Natural killer cell (primary cell): Measurements from ENCODE around the gene IQCK. TPM values are rescaled to one million over a fixed set of nuclear protein-coding genes. Genes with fewer than 3 reads are reported as not detected.
"Not testable (repeated sequence)": the region's sequence is repeated elsewhere in the genome, so short reads cannot be mapped to it uniquely, and the experiment has no call there.

Experiments used
- ATAC-seq, 3 donors: fragments of 150-1000 bp in 2 of 3; fragments of 200-7000 bp in 1 of 3; cut with Tn5 transposase; 1 replicate in 1 of 3; 2 replicates in 2 of 3; pipeline ENCODE4 v1.10.0; 2021; ENCODE audit warnings: mild to moderate bottlenecking in 2 of 3, moderate library complexity in 2 of 3
- DNase-seq, 2 donors: peaks; one replicate each; pipeline versions ENCODE4 v3.0.0 to v3.0.0-alpha.2; 2013 to 2021; ENCODE audit warnings: mixed read lengths in 1 of 2
- H3K27ac ChIP-seq: one replicate; pipeline ENCODE4 v1.5.1; 2013; ENCODE audit warnings: mild to moderate bottlenecking, low read length
- H3K27me3 ChIP-seq: one replicate; pipeline ENCODE4 v1.6.1; 2013; ENCODE audit warnings: low read length; ENCODE audit not compliant: control insufficient read depth, insufficient read depth
- H3K36me3 ChIP-seq: one replicate; pipeline ENCODE4 v1.6.1; 2013; ENCODE audit warnings: low read length; ENCODE audit not compliant: control insufficient read depth, insufficient read depth
- H3K4me1 ChIP-seq: one replicate; pipeline ENCODE4 v1.6.1; 2013; ENCODE audit warnings: low read length; ENCODE audit not compliant: control insufficient read depth, insufficient read depth
- H3K4me3 ChIP-seq: one replicate; pipeline ENCODE4 v1.5.1; 2013; ENCODE audit warnings: low read length
- H3K9me3 ChIP-seq: one replicate; pipeline ENCODE4 v1.6.1; 2013; ENCODE audit warnings: low read length; ENCODE audit not compliant: control insufficient read depth, insufficient read depth
- H3K27ac Mint-ChIP-seq, 2 donors: one replicate each; pipeline ENCODE4 v1.8.0; 2022; ENCODE audit warnings: mild to moderate bottlenecking in 2 of 2, mixed read lengths in 2 of 2, moderate library complexity in 1 of 2
- H3K27me3 Mint-ChIP-seq, 2 donors: one replicate each; pipeline ENCODE4 v1.8.0; 2022; ENCODE audit warnings: low read depth in 2 of 2, mixed read lengths in 2 of 2
- H3K36me3 Mint-ChIP-seq: one replicate; pipeline ENCODE4 v1.8.0; 2022; ENCODE audit warnings: mixed read lengths
- H3K4me1 Mint-ChIP-seq, 2 donors: one replicate each; pipeline ENCODE4 v1.8.0; 2022; ENCODE audit warnings: mixed read lengths in 2 of 2
- H3K4me3 Mint-ChIP-seq: one replicate; pipeline ENCODE4 v1.8.0; 2022; ENCODE audit warnings: mild to moderate bottlenecking, moderate library complexity, mixed read lengths
- H3K9me3 Mint-ChIP-seq, 2 donors: one replicate each; pipeline ENCODE4 v1.8.0; 2022; ENCODE audit warnings: mixed read lengths in 2 of 2
- CTCF ChIP-seq: fragments of 200-600 bp; IDR thresholded peaks from one replicate; pipeline ENCODE4 v1.8.0; 2022; ENCODE audit warnings: antibody characterized with exemption
- WGBS: methylation state at CpG from one replicate; pipeline ENCODE4 v1.1.7; 2013; ENCODE audit warnings: missing lambda C conversion rate; ENCODE audit not compliant: insufficient coverage; 5-methylcytosine and 5-hydroxymethylcytosine counted together
- intact Hi-C: fragments of 100-400 bp; cut with micrococcal nuclease; formaldehyde crosslinking; loops from one replicate; pipeline ENCODE4 v1.14.2; 2022
- total RNA-seq, 4 donors: library from RNA; stranded (reverse); fragments of 120-200 nt in 1 of 4; gene quantifications; one replicate each; pipeline versions ENCODE4 v1.2.3 to v1.2.4, GENCODE V29; 2013 to 2022

The IQCK gene
- total RNA-seq, 3 donors from 2014 or later (not counting 1 experiment from before 2014, with no cell fraction given), result 0.38 to 1.8 (median 0.68) TPM

- intact Hi-C loops, result no loop called here
- no peak overlapping the region for H3K27ac ChIP-seq
- H3K4me1 ChIP-seq, result no peaks in the 10 kb centered on the region
- no peak for TF ChIP-seq CTCF
- H3K4me3 ChIP-seq, result no peak overlapping the region
- DNase-seq (no peak), ATAC-seq (no peak)
- Mint-ChIP-seq H3K4me3 (no peak overlapping the region), H3K4me1 (no peaks in the 10 kb centered on the region), H3K27me3 (peaks cover 0 to 3% of the 10 kb centered on the region in 2 donors), H3K9me3 (no peaks in the 10 kb centered on the region), H3K36me3 (no peaks in the 10 kb centered on the region), H3K27ac (no peak overlapping the region)
- no peaks in the 10 kb centered on the region for H3K27me3 ChIP-seq
- 91% methylated on average over 3 of the region's 3 CpGs for WGBS
- H3K9me3 ChIP-seq, result no peaks in the 10 kb centered on the region
- H3K36me3 ChIP-seq, result no peaks in the 10 kb centered on the region
Measured at GRCh38 chr16:19784183-19784736, 66.2 kb downstream of the IQCK start.

- ATAC-seq, result no peak
- WGBS, result 87% methylated on average over 1 of the region's 1 CpG
- no peaks in the 10 kb centered on the region for H3K4me1 Mint-ChIP-seq
Measured at GRCh38 chr16:19785081-19785480, 67.0 kb downstream of the IQCK start.

GRCh38 chr16:19785512-19786130 lies 67.5 kb downstream of the IQCK start:
- Histone ChIP-seq H3K9me3 (no peaks in the 10 kb centered on the region), H3K27ac (no peak overlapping the region), H3K4me3 (no peak overlapping the region), H3K27me3 (no peaks in the 10 kb centered on the region), H3K4me1 (no peaks in the 10 kb centered on the region), H3K36me3 (no peaks in the 10 kb centered on the region)
- no peak for DNase-seq
- WGBS, result 88% methylated on average over 10 of the region's 10 CpGs
- TF ChIP-seq CTCF, result no peak
- no peak overlapping the region for H3K27ac Mint-ChIP-seq
- no peak overlapping the region for H3K4me3 Mint-ChIP-seq
- ATAC-seq, result no peak
- H3K27me3 Mint-ChIP-seq, result peaks cover 0 to 3% of the 10 kb centered on the region in 2 donors
- H3K9me3 Mint-ChIP-seq, result no peaks in the 10 kb centered on the region
- no peaks in the 10 kb centered on the region for H3K4me1 Mint-ChIP-seq
- H3K36me3 Mint-ChIP-seq, result no peaks in the 10 kb centered on the region
- intact Hi-C loops, result no loop called here

More at GRCh38 chr16:19785081-19785480, 67.0 kb downstream of the IQCK start:
- no peak for DNase-seq
- H3K9me3 ChIP-seq, result no peaks in the 10 kb centered on the region
- H3K4me3 ChIP-seq, result no peak overlapping the region
- Mint-ChIP-seq H3K9me3 (no peaks in the 10 kb centered on the region), H3K4me3 (no peak overlapping the region), H3K27ac (no peak overlapping the region), H3K36me3 (no peaks in the 10 kb centered on the region), H3K27me3 (peaks cover 0 to 3% of the 10 kb centered on the region in 2 donors)
- no peak overlapping the region for H3K27ac ChIP-seq
- TF ChIP-seq CTCF, result no peak
- H3K36me3 ChIP-seq, result no peaks in the 10 kb centered on the region
- H3K27me3 ChIP-seq, result no peaks in the 10 kb centered on the region
- no peaks in the 10 kb centered on the region for H3K4me1 ChIP-seq
- intact Hi-C loops, result no loop called here

GRCh38 chr16:19801369-19801768 lies 83.3 kb downstream of the IQCK start:
- H3K4me3 ChIP-seq, H3K27ac Mint-ChIP-seq, H3K9me3 Mint-ChIP-seq, H3K27me3 ChIP-seq, H3K4me1 Mint-ChIP-seq, H3K4me3 Mint-ChIP-seq, H3K27me3 Mint-ChIP-seq, intact Hi-C loops, H3K27ac ChIP-seq, DNase-seq, H3K9me3 ChIP-seq, H3K36me3 Mint-ChIP-seq, ATAC-seq, H3K36me3 ChIP-seq: not testable (repeated sequence)
- WGBS, result no CpG with 5 or more reads among the region's 5 CpGs
- H3K4me1 ChIP-seq, result peaks cover 11% of the 10 kb centered on the region

GRCh38 chr16:19801824-19802223 lies 83.8 kb downstream of the IQCK start:
- H3K36me3 ChIP-seq, DNase-seq, H3K9me3 Mint-ChIP-seq, H3K27ac ChIP-seq, H3K4me1 Mint-ChIP-seq, H3K36me3 Mint-ChIP-seq, H3K27ac Mint-ChIP-seq, ATAC-seq, H3K27me3 ChIP-seq, H3K4me3 ChIP-seq, H3K27me3 Mint-ChIP-seq, intact Hi-C loops, H3K4me3 Mint-ChIP-seq, H3K9me3 ChIP-seq: not testable (repeated sequence)
- no CpG with 5 or more reads among the region's 4 CpGs for WGBS
- H3K4me1 ChIP-seq, result peaks cover 11% of the 10 kb centered on the region
